HG03139 (cell line): Measurements from ENCODE around the gene ENKUR.
"Not testable (repeated sequence)": the region's sequence is repeated elsewhere in the genome, so short reads cannot be mapped to it uniquely, and the experiment has no call there.

ENCODE experiments used
- ATAC-seq: cut with Tn5 transposase; IDR thresholded peaks from one replicate; pipeline ENCODE4 v1.9.1; 2021; ENCODE audit not compliant: unreplicated experiment

Gene ENKUR

DNA sequence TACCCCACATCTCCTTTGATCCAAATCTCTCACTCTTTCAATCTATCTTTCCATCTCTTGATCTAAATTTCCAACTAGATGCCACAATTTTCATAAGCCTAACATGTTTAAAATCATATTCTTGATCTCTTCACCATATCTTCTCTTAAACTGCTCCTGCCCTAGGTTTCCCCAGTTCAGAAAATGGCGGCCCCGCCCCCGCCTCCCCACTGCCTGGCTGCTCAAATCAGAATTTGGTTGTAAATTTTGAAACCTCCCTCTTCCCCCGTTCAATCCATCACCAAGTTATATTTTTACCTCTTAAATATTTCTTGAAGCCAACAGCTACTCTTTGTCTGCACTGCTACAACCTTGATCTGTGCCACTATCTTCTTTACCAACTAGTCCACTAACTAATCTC lies 36.3 kb downstream of the ENKUR start:
- no peak for ATAC-seq

DNA sequence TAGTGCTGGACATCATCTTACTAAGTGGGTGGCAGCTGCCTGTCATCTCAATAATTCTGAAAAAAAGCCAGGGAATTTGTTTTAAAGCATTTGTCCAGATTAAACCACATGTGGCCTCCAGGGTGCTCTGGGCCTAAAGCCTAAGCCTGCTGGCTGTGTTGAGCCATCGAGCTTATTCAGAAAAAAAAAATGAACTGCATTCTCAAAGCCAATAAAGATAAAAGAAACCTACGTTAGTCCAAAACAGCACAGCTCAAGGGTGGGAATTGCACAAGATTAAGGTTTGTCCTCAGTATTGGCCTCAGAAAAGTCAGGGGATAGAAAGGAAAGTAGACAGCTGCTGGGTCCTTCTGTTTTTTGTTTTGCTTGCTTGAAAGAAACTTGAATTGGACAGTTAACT lies 41.0 kb downstream of the ENKUR start:
- ATAC-seq, result no peak

DNA sequence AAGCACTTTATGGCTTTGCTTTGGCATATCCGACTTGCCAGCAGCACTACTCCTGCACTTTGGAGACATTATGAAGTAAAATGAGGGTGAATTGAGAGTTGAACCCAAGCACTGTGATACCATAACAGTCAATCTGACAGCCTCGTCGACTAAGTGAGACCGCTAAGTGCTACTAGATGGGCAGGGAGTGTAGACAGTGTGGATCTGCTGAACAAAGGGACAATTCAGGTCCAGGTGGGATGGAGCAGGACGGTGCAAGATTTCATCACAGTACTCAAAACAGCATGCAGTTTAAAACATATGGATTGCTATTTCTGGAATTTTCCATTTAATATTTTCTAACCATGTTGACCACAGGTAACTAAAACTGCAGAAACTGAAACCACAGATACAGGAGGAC lies 42.8 kb downstream of the ENKUR start:
- no peak for ATAC-seq

DNA sequence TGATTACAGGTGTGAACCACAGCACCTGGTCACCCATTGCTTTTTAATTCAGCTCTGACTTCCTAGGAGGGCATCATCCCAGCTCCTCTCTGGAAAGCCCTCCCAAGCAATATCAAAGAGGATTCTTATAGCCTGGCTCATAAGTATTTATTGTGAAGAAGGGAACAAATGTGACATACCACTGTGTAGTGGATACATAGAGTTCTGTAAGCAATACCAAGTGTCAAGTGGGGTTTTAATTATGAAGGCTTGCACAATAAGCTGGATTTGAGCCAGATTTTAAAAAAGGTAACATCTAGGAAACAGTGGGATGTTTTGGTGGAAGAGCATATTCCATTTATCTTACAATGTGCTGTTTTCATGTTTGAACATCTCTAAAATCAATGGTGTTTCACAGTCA lies 44.6 kb downstream of the ENKUR start:
- no peak for ATAC-seq

DNA sequence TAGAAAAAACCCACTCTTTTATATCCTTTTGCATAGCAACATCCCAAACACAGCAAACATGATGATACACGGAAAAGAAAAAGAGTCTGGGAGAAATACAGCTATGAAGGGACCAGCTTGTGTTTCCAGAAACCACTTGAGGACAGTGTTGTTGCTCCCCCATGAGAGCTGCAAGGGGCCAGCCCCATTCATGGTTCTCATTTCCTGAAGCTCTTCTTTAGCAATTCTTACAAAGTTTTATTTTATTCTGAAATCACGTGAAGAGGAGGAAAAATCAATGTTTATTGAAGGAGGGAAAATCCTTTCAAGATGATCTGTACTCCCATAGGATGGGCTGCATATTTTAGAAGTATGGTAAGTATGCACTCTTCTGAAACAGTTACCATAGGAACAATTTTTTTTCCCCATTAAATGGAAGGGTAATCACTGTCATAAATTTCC lies 46.1 kb downstream of the ENKUR start:
- no peak for ATAC-seq

DNA sequence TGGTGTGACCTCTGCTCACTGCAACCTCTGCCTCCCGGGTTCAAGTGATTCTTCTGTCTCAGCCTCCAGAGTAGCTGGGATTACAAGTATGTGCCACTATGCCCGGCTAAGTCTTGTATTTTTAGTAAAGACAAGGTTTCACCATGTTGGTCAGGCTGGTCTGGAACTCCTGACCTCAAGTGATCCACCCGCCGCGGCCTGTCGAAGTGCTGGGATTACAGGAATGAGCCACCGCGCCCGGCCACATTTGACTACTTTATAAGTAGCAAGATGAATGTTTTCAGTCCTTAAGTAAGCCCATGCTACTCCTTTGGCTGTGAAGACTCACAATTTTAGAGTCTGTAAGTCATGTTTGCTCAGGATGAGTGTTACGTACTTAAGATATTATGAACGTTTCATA lies 47.0 kb downstream of the ENKUR start:
- ATAC-seq, result not testable (repeated sequence)

DNA sequence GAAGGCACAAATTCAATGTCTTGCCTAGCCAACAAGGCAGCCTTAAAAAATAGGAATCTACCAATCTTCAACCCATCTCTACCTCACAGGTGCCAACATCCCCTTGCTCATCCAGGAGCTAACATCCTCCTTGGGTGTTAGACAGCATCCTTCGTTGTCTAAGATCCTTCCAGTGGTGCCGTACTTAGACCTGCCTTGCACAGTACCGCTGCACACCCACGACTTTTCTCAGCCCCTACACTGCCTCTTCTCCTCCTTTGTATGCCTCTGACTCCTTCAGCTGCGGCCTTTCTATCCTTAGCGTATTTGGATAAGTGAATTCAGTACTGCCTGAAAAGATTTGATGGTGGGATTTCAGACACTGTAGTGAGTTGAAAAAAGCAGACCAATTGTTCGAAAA lies 47.6 kb downstream of the ENKUR start:
- no peak for ATAC-seq

DNA sequence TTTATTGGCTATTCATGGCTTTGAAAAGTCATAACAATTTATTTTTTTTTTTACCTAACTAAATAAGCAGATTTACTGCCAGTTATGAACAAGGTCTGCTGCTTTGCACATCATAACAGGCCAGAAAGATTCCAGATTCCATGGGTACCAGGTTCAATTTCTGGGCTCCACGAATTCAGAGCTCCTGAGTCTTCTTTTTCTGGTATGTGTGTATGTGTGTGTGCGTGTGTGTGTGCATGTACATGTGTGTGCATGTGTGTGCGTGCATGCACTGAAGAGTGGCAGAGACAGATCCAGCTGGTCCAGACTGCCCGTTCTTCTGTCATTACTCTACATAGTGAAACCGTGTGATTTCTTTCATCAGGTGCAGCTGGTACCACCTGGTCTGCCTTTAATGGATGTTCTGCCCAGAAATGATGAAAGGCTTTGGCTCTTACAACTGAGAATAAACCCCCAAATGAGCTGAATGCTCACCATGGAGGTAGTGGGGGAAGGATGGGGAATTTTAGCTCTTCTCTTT lies 48.9 kb downstream of the ENKUR start:
- no peak for ATAC-seq

DNA sequence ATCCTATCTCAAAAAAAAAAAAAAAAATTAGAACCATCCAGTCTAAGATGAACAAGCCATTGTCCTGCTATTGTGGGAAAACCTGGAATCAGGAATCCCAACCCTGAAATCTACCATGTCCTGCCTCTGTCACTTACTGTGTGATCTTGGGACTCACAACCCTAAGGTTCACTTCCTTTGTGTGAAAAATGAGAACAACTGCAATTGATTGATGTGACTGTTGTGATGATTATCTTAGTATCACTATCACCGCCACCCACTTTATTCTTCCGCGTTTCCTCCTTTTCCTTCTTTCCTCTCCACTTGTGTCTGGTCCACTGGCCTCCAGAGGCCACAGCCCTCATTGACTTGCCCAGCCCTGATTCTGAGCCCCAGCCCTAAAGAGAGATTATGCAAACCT lies 50.9 kb downstream of the ENKUR start:
- no peak for ATAC-seq

DNA sequence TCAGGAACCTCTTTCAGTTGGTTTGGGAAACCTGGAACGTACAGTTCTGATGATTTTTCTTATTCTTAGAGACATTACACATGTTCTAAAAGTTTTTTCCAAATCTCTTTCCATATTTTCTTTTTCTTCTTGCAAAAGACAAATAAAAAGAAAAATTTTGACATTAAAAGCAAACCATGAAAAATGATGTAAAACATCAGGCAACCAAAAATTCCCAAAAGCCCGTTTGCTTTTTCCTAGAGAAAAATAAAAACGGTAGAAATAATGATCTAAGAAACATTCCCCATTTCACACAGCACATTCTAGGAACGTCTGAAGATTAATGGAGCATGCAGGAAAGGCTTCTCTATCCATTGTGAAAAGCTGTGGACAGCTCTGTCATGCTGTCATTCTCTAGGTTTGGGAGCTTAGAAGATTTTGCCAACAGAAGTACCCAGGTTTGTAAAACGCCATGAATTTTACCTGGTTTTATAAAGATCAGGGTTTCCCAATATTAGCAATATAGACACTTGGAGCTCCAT lies 52.4 kb downstream of the ENKUR start:
- no peak for ATAC-seq

DNA sequence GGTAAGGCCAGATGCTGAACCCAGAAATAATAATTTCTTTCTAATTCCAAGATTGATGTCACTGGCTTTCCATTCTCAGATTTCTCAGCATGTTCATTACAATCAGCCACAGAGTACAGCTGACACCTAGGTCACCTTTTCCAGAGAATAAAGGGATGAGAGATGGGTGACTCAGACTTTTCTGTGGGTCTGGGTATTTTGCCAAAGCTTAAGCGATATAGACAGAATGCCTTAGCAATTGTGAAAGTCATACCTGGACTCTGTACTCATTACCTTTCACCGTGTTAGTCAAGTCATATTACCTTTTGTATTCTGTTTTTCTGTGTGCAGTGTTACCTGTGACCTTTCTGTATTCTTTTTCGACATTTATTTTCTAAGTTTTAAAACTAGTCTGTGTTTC lies 53.0 kb downstream of the ENKUR start:
- no peak for ATAC-seq

DNA sequence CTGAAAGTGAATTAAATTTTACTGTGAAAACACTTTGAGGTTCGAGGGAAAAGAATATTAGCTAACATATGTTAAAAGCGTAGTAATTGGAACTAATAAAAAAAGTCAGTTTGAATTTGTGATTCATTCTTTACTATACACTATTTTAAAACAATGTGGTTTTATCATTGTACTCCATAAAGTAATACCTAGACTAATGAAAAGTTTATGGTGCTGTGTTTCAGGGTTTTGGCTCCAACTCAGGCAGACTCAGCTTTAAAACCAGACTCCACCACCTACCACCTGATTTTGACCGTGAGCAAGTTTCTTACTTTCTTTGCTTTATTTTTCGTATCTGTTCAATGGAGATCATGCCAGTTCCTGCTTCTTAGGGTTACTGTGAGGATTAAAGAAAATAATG lies 54.4 kb downstream of the ENKUR start:
- ATAC-seq, result no peak

DNA sequence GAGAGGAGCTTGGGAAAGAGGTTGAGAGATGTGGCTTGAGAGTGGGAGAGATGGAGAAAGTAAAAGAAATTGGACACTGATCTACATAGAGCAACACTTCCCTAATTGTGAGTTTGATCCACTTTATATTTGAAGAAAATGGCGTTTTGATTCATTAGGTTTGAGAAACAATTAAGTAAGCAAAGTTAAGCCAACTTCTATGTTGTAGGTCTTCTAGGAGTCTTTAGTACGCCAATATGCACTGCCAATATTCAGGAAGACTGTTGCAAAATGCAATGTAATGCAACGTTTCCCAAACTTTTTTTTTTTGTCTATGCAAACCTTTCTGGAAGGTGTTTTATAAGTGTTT lies 56.6 kb downstream of the ENKUR start:
- ATAC-seq, result no peak

DNA sequence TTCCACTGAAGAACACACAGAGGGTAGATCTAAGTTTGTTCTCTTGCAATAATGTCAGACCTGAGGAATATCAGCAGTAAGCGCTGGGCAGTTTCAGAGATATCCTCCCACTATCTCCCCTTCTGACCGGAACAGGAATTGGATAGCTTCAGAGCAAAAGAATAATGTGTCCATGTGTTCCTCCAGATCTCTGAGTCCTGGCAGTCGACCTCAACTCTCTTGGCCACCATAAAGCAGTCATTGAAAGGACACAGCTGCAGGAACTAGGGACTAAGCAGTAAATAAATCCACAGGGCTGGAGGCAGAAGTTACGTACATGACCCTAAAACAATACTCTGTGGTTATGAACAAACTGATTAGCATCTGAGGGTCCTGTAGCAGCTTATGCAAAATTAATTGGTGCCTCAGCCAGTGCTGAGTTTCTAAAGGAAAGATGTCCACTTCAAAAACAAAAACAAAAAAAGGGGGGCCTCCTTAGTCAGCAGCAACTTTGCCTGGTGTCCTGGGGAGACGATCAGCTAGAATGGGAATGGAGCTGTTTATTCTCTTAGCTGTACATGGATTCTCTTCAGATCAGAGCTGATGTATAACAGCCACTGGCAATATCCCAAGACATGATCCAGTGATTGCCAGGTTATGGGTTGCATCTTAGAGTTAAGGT lies 57.1 kb downstream of the ENKUR start:
- no peak for ATAC-seq

DNA sequence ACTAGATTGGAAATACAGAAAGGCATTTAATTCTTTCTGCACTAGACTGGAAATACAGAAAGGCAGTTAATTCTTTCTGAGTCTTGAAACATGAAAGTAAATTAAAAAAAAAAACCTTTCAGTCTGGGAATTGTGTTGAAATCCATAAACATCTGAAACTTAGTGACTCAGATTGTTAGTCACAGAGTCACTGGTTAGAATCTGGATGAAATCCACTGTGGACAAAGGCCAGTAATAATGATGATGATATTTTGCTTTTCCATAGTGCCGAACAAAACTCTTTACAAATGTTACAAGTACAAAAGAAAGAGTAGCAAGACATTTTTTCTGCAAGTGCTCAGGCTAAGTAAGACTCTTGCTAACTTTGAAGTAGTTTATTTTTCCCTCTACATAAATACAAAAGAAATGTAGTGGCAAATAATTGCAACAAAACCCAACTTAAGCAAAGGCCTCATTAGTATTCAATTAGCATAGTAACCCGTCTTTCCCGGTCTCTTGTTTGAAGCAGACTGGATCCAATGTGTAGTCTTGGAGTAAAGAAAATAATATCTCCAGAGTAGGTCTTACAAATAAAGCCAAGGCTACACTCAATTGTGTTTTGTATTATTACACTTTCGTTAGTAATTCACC lies 57.8 kb downstream of the ENKUR start:
- no peak for ATAC-seq

DNA sequence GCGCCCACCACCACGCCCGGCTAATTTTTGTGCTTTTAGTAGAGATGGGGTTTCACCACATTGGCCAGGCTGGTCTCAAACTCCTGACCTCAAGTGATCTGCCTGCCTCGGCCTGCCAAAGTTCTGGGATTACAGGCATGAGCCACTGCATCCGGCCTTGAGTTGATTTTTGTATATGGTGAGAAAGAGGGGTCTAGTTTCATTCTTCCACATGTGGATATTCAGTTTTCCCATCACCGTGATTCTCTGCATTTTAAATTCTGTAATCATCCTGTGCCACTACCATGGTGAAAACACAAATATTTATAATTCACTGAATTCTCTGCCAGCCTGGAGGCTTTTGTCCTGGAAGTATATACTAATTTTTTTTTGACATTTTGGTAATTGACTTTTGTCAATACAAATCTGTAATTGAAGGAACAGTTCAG lies 58.3 kb downstream of the ENKUR start:
- not testable (repeated sequence) for ATAC-seq

DNA sequence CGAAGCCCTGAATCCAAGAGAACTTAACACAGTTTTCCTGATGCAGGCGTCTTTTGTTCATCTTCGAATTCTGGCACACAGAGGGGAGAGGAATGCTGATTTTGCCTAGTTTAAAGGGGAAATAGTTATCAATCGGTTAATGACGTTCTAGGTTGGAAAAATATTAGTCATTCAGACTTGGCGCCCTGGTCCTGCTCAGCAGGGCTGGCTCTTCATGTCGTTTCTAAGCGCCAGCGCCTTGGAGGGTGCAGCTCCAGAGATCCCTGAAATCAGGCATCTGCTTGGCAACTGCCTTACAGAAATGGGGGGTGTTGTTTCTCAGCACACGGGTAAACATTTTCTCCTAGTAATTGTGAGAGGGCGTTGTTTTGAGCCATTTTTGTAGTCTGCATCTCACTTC lies 62.3 kb downstream of the ENKUR start:
- no peak for ATAC-seq

DNA sequence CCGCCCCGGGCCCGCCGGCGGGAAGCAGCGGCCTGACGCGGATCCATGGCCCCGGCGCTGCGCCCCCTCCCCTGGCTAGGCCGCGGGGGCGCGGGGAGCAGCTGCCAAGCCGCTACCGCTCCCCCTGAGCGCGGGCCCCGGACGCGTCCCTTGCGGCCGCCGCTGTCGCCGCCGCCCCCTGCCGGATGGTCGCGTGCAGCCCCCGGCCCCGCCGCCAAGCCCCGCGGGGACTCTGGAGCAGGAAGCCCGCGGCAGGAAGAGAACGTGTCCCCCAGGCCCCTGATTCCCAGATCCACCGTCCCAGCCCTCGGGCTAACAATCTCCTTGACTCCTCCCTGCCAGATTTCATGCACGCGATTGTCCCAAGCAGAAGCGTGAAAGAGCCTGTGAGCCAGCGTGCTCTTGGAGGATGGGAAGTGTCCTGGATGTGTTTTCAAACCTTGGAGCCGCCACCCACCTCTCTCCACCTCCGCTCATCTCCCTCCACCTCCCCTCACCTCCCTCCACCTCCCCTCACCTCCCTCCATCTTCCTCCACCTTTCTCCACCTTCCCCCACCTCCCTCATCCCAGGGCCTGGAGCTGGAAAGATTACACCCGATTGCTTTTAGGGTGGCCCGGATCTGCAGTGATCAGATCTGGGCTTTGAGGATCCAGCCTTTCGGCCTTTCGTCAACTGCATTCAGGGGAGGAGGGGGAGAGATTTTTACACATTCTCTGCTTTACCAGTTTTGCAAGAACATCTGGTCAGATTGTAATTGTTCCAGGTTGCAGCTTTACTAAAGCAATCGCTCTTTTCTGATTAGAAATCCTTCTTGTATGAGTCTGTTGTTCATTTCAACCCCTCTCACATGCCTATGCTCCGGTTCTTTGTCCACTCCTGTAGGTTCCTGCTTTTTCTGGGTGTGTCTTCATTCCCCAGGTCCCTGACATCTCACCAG lies 63.0 kb downstream of the ENKUR start:
- ATAC-seq, result peak; percentile 85

DNA sequence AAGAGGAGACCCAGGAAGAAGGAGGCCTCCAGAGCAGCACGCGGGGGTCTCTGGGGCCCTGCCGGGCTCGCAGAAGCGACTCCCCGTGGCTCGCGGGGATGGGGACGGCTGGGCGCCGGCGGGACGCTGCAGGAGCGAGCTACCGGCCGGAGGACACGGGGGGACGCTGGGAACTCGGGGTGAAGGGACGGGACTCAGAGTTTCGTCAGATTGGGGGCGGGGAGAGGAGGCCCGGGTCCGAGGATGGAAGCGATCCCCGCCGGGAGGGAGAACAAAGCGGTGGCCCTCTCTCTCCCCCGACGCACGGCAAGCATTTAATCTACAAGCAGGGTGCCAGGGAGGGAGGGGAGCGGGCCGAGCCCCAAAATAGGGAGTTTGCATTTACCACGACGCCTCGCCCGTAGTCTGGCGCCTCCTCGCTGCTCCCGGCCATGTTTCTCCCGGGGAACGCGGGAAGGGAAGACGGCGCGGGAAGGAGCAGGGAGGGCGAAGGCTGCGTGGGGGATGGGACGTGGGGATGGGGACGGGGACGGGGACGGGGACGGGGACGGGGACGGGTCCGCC lies 63.7 kb downstream of the ENKUR start, which contains the start of gene PRTFDC1:
Gene PRTFDC1, minus strand, starts transcription at position 464 of the 564 bp plus-strand sequence. Its CDS starts 31 bp downstream, at position 433.
- ATAC-seq, result peak; percentile 37

DNA sequence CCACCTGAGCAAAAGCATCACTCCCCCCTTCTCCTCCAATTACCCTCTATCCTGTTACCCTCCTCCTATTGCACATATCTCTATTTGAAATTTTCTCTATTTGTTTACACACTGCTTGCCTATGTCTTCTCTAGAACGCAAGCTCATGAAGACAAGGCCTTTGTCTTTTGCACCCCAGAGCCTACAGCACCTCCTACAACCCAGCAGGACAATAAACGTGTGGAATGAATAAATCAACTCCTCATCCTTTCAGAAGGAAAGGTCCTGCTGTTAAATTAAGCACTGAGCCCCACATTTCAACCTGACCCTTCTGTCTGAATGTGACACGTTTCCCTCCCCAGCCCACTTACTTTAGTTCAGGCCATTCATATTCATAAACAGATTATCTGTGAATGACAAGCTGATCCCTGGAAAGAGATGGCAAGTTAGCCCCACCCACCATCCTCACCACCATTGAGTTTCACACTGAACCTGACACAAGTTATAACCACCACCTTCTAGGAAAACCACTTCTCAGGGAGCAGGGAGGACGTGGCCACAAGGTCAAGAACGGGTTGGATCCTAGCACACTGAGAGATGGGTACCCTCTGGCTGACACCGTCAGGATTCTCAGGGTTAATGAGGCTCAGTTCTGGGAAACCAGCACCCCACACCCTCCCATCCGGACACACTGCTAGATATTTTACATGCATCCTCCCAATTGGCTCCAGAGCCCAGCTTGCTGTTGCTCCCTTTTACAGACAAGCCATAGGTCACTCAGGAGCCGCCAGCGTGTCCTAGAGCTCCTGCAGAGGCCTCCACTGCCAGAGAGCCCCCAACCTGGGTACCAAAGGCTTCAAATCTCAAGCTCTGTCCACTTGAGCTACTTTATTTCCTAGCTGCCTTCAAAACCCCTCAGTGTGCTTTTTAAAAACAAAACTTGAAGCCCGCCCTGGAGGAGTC lies 64.5 kb downstream of the ENKUR start:
- no peak for ATAC-seq
